WTC11 (cell line): ENCODE data around the gene RPL36. TPM values are rescaled to one million over a fixed set of nuclear protein-coding genes. Genes with fewer than 3 reads are reported as not detected.
A peak's percentile ranks its signal among the peaks of the same experiment; 100 is the strongest.

Experiments
- ATAC-seq: fragments of 200-7000 bp; cut with Tn5 transposase; 2 replicates; pipeline ENCODE4 v1.10.0; 2021; ENCODE audit warnings: mild to moderate bottlenecking, moderate library complexity
- CTCF ChIA-PET: fragments of 300-600 bp; sonication (Branson Sonifier 250); formaldehyde crosslinking; loops from one replicate; lab custom pipeline; 2021; ENCODE audit warnings: antibody characterized with exemption; lab: Charles Lee
- POLR2A ChIA-PET: fragments of 350-600 bp; sonication (Branson Sonifier 250); formaldehyde crosslinking; loops from one replicate; lab custom pipeline; 2021; ENCODE audit warnings: antibody characterized with exemption; lab: Charles Lee
- DNase-seq: peaks from one replicate; pipeline ENCODE4 v3.0.0; 2021; ENCODE audit warnings: low spot score
- H3K27ac Mint-ChIP-seq: 2 replicates; pipeline ENCODE4 v1.8.0; 2021; ENCODE audit warnings: mixed read lengths
- H3K27me3 Mint-ChIP-seq: 2 replicates; pipeline ENCODE4 v1.8.0; 2021; ENCODE audit warnings: low read depth, mild to moderate bottlenecking, moderate library complexity, mixed read lengths
- H3K36me3 Mint-ChIP-seq: 2 replicates; pipeline ENCODE4 v1.8.0; 2021; ENCODE audit warnings: mixed read lengths
- H3K4me1 Mint-ChIP-seq: 2 replicates; pipeline ENCODE4 v1.8.0; 2022; ENCODE audit warnings: mixed read lengths
- H3K4me3 Mint-ChIP-seq: 2 replicates; pipeline ENCODE4 v1.8.0; 2021; ENCODE audit warnings: mild to moderate bottlenecking, moderate library complexity, mixed read lengths
- H3K9me3 Mint-ChIP-seq: 2 replicates; pipeline ENCODE4 v1.8.0; 2021; ENCODE audit warnings: mixed read lengths
- ATF3 ChIP-seq: sonication (generic); formaldehyde crosslinking; conservative IDR thresholded peaks from 2 replicates; pipeline ENCODE4 v1.8.1; 2022; ENCODE audit warnings: mild to moderate bottlenecking, missing genetic modification reagents
- ESRRA ChIP-seq: sonication (generic); formaldehyde crosslinking; IDR thresholded peaks from 2 replicates; pipeline ENCODE4 v1.8.1; 2022; ENCODE audit warnings: mild to moderate bottlenecking, missing genetic modification reagents, borderline replicate concordance
- ETV6 ChIP-seq: sonication (generic); formaldehyde crosslinking; IDR thresholded peaks from 2 replicates; pipeline ENCODE4 v1.8.1; 2022; ENCODE audit warnings: mild to moderate bottlenecking, missing genetic modification reagents
- FOXJ3 ChIP-seq: sonication (generic); formaldehyde crosslinking; IDR thresholded peaks from 2 replicates; pipeline ENCODE4 v1.9.0; 2021; ENCODE audit warnings: missing genetic modification reagents, mild to moderate bottlenecking, borderline replicate concordance
- FOXK1 ChIP-seq: sonication (generic); formaldehyde crosslinking; IDR thresholded peaks from 2 replicates; pipeline ENCODE4 v1.8.0; 2022; ENCODE audit warnings: mild to moderate bottlenecking, moderate library complexity, missing genetic modification reagents
- GABPB1 ChIP-seq: sonication (generic); formaldehyde crosslinking; IDR thresholded peaks from 2 replicates; pipeline ENCODE4 v1.8.1; 2023; ENCODE audit warnings: mild to moderate bottlenecking, missing genetic modification reagents
- MXD4 ChIP-seq: fragments of 250-450 bp; sonication (Bioruptor Pico); IDR thresholded peaks from 2 replicates; pipeline ENCODE4 v1.8.0; 2021; ENCODE audit warnings: mild to moderate bottlenecking, moderate library complexity, borderline replicate concordance
- NFATC4 ChIP-seq: fragments of 250-450 bp; sonication (Bioruptor Pico); IDR thresholded peaks from 2 replicates; pipeline ENCODE4 v1.9.0; 2021; ENCODE audit warnings: mild to moderate bottlenecking
- NFE2L1 ChIP-seq: sonication (generic); formaldehyde crosslinking; IDR thresholded peaks from 2 replicates; pipeline ENCODE4 v1.8.1; 2023; ENCODE audit warnings: missing genetic modification reagents
- NFYB ChIP-seq: sonication (generic); formaldehyde crosslinking; conservative IDR thresholded peaks from 2 replicates; pipeline ENCODE4 v1.8.0; 2022; ENCODE audit warnings: low read depth, missing genetic modification reagents
- NR3C1 ChIP-seq: sonication (generic); formaldehyde crosslinking; conservative IDR thresholded peaks from 2 replicates; pipeline ENCODE4 v1.8.1; 2023; ENCODE audit warnings: low read depth, mild to moderate bottlenecking, missing genetic modification reagents
- SMAD4 ChIP-seq: sonication (generic); formaldehyde crosslinking; IDR thresholded peaks from 2 replicates; pipeline ENCODE4 v1.8.0; 2022; ENCODE audit warnings: mild to moderate bottlenecking, missing genetic modification reagents
- SOX15 ChIP-seq: fragments of 250-450 bp; sonication (Bioruptor Pico); IDR thresholded peaks from 2 replicates; pipeline ENCODE4 v1.9.0; 2021; ENCODE audit warnings: mild to moderate bottlenecking
- USF2 ChIP-seq: sonication (generic); formaldehyde crosslinking; IDR thresholded peaks from 2 replicates; pipeline ENCODE4 v1.8.1; 2023; ENCODE audit warnings: mild to moderate bottlenecking, missing genetic modification reagents, moderate library complexity
- ZBTB21 ChIP-seq: sonication (generic); formaldehyde crosslinking; IDR thresholded peaks from 2 replicates; pipeline ENCODE4 v1.8.1; 2023; ENCODE audit warnings: mild to moderate bottlenecking, missing genetic modification reagents, borderline replicate concordance
- ZNF138 ChIP-seq: sonication (generic); formaldehyde crosslinking; conservative IDR thresholded peaks from 2 replicates; pipeline ENCODE4 v1.8.1; 2022; ENCODE audit warnings: mild to moderate bottlenecking, moderate library complexity, missing genetic modification reagents
- ZNF281 ChIP-seq: sonication (generic); formaldehyde crosslinking; IDR thresholded peaks from 2 replicates; pipeline ENCODE4 v1.8.0; 2023; ENCODE audit warnings: mild to moderate bottlenecking, missing genetic modification reagents
- ZNF317 ChIP-seq: sonication (generic); formaldehyde crosslinking; IDR thresholded peaks from 2 replicates; pipeline ENCODE4 v1.8.1; 2023; ENCODE audit warnings: low read depth, mild to moderate bottlenecking, moderate library complexity, missing genetic modification reagents, borderline replicate concordance
- total RNA-seq: library from RNA; stranded (reverse); gene quantifications from 3 replicates; pipeline ENCODE4 v1.2.3, GENCODE V29; 2021
- TF ChIP-seq, protein P1 (sequence below): sonication (generic); formaldehyde crosslinking; IDR thresholded peaks from 2 replicates; pipeline ENCODE4 v1.8.1; 2022; ENCODE audit warnings: missing genetic modification reagents, borderline replicate concordance
- TF ChIP-seq, protein P2 (sequence below): sonication (generic); formaldehyde crosslinking; IDR thresholded peaks from 2 replicates; pipeline ENCODE4 v1.8.1; 2022; ENCODE audit warnings: mild to moderate bottlenecking, missing genetic modification reagents, moderate library complexity, borderline replicate concordance
- TF ChIP-seq, protein P3 (sequence below): sonication (generic); formaldehyde crosslinking; IDR thresholded peaks from 2 replicates; pipeline ENCODE4 v1.8.1; 2023; ENCODE audit warnings: mild to moderate bottlenecking, moderate library complexity, missing genetic modification reagents

Gene RPL36
- total RNA-seq, 1 experiment from 2014 or later, result 1,080 TPM

DNA sequence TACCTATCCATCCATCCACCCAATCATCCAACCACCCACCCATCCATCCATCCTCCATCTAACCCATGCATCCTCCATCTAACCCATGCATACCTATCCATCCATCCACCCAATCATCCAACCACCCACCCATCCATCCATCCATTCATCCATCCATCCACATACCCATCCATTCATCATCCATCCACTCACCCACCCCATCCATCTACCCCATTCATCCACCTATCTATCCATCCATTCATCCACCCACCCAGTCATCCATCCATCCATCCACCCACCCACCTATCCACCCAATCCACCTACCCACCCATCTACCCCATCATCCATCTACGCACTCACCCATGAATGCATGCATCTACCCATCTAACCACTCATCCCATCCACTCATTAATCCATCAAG is 16.3 kb upstream of the RPL36 start:
- DNase-seq (no peak), ATAC-seq (no peak)
- ChIA-PET CTCF (no interaction called here), POLR2A (no interaction called here)
- Mint-ChIP-seq H3K9me3 (no peaks in the 10 kb centered on the region), H3K4me1 (0 out of 2 replicates have a peak, but pooled peaks cover 3% of the 10 kb centered on the region), H3K4me3 (no peak overlapping the region), H3K27ac (no peak overlapping the region), H3K36me3 (peaks cover 13% of the 10 kb centered on the region), H3K27me3 (no peaks in the 10 kb centered on the region)
- TF ChIP-seq ZBTB21, result no peak

GRCh38 chr19:5674714-5675113 is 15.4 kb upstream of the RPL36 start:
- ATAC-seq (no peak), DNase-seq (no peak)
- H3K27me3 Mint-ChIP-seq, result no peaks in the 10 kb centered on the region
- no peak overlapping the region for H3K4me3 Mint-ChIP-seq
- no peaks in the 10 kb centered on the region for H3K9me3 Mint-ChIP-seq
- peaks cover 4% of the 10 kb centered on the region; the same call in 1 of the 2 replicates for H3K36me3 Mint-ChIP-seq
- TF ChIP-seq ZNF138 (CRISPR knock-in tag), result no peak
- no peak for TF ChIP-seq ZNF281 (CRISPR knock-in tag)
- TF ChIP-seq FOXK1 (CRISPR knock-in tag), result no peak
- TF ChIP-seq MXD4 (CRISPR knock-in tag), result no peak
- TF ChIP-seq USF2, result no peak
- TF ChIP-seq, protein P1, sequence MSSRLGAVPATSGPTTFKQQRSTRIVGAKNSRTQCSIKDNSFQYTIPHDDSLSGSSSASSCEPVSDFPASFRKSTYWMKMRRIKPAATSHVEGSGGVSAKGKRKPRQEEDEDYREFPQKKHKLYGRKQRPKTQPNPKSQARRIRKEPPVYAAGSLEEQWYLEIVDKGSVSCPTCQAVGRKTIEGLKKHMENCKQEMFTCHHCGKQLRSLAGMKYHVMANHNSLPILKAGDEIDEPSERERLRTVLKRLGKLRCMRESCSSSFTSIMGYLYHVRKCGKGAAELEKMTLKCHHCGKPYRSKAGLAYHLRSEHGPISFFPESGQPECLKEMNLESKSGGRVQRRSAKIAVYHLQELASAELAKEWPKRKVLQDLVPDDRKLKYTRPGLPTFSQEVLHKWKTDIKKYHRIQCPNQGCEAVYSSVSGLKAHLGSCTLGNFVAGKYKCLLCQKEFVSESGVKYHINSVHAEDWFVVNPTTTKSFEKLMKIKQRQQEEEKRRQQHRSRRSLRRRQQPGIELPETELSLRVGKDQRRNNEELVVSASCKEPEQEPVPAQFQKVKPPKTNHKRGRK (CRISPR knock-in tag), result no peak
- no peak for TF ChIP-seq ZNF317 (CRISPR knock-in tag)
- TF ChIP-seq SMAD4 (CRISPR knock-in tag), result no peak
- no peak for TF ChIP-seq GABPB1 (CRISPR knock-in tag)
- TF ChIP-seq, protein P2, sequence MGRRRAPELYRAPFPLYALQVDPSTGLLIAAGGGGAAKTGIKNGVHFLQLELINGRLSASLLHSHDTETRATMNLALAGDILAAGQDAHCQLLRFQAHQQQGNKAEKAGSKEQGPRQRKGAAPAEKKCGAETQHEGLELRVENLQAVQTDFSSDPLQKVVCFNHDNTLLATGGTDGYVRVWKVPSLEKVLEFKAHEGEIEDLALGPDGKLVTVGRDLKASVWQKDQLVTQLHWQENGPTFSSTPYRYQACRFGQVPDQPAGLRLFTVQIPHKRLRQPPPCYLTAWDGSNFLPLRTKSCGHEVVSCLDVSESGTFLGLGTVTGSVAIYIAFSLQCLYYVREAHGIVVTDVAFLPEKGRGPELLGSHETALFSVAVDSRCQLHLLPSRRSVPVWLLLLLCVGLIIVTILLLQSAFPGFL (CRISPR knock-in tag), result no peak
- no peak for TF ChIP-seq SOX15
- peak overlapping the region; percentile 74; the same call in 1 of the 2 replicates for H3K27ac Mint-ChIP-seq
- peaks cover 9% of the 10 kb centered on the region for H3K4me1 Mint-ChIP-seq
- CTCF ChIA-PET, result interaction anchor here (3.1 kb wide), 1 partner anchor 12 kb away, joined by 22 read pairs; no protein-coding TSS in a partner anchor
- POLR2A ChIA-PET, result no interaction called here

DNA sequence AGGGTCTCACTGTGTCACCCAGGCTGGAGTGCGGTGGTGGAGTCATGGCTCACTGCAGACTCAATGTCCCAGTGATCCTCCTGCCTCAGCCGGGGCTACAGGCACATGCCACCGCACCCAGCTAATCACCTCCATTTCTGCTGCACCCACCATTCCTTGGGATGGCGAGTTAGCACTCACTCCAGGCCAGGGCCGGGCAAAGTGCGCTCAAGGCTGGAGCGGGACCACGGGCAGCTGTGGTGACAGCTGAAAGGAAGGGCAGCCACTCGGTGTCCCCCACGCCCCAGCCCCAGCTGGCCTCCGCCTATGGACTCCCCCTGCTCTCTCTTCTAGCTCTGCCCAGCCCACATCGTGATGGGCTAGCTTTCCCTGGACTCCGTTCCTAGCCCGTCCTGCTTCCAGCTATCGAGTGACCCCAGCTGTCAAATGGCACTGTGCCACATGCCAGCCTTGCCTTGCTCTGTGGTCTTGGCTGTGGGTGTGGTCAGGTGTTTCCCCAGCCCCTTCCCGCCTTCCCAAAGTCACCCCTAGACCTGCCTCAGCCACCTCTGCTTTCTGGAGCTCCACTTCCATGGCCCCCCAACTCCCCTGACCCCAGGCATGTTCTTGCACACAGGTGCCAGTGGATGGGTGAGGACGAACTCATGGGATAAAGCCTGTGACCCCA is 13.9 kb upstream of the RPL36 start:
- CTCF ChIA-PET, result interaction anchor here (3.0 to 3.1 kb wide), 2 partner anchors 11 to 13 kb away, joined by 13 to 22 read pairs; partner anchors contain the start of gene RPL36
- Mint-ChIP-seq H3K9me3 (no peaks in the 10 kb centered on the region), H3K27ac (no peak overlapping the region), H3K4me1 (peaks cover 10% of the 10 kb centered on the region), H3K4me3 (no peak overlapping the region), H3K36me3 (no peaks in the 10 kb centered on the region), H3K27me3 (peaks cover 4% of the 10 kb centered on the region)
- POLR2A ChIA-PET, result interaction anchor here (1.2 kb wide), 1 partner anchor 11 kb away, joined by 5 read pairs; no protein-coding TSS in a partner anchor
- ATAC-seq (no peak), DNase-seq (no peak)
- TF ChIP-seq ETV6 (CRISPR knock-in tag) (no peak), NR3C1 (CRISPR knock-in tag) (no peak), NFYB (CRISPR knock-in tag) (no peak), NFATC4 (CRISPR knock-in tag) (no peak), ATF3 (no peak), ESRRA (CRISPR knock-in tag) (no peak), NFE2L1 (CRISPR knock-in tag) (no peak), FOXJ3 (CRISPR knock-in tag) (no peak)
- TF ChIP-seq, protein P3, sequence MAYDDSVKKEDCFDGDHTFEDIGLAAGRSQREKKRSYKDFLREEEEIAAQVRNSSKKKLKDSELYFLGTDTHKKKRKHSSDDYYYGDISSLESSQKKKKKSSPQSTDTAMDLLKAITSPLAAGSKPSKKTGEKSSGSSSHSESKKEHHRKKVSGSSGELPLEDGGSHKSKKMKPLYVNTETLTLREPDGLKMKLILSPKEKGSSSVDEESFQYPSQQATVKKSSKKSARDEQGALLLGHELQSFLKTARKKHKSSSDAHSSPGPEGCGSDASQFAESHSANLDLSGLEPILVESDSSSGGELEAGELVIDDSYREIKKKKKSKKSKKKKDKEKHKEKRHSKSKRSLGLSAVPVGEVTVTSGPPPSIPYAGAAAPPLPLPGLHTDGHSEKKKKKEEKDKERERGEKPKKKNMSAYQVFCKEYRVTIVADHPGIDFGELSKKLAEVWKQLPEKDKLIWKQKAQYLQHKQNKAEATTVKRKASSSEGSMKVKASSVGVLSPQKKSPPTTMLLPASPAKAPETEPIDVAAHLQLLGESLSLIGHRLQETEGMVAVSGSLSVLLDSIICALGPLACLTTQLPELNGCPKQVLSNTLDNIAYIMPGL, result no peak
